Measurements from ENCODE around the gene ASIC1. TPM values are rescaled to one million over a fixed set of nuclear protein-coding genes. Genes with fewer than 3 reads are reported as not detected.
A peak's percentile ranks its signal among the peaks of the same experiment; 100 is the strongest.

Gene ASIC1
- polyA plus RNA-seq, 1 experiment: 7.0 TPM

DNA sequence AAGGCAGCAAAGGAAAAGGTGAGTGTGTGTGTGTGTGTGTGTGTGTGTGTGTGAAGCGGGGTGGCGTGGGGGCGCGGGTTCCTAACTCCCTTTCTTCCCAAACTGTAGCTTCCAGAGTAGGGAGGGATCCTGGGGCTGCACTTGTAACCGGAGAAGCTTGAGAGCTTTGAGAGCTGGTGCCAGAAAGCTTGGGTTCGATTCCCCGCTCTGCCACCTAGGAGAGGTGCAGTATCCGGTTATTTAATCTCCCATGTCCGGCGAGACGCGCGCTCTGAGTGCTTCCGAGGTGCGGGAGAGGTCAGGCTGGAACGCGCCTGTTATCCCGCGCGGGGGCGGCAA lies 24.9 kb upstream of the ASIC1 start:
- CTCF ChIA-PET: interaction anchor here (1.0 to 2.3 kb wide), 6 partner anchors 24 to 66 kb away, joined by 3 to 9 read pairs (median 4); no protein-coding TSS in a partner anchor

DNA sequence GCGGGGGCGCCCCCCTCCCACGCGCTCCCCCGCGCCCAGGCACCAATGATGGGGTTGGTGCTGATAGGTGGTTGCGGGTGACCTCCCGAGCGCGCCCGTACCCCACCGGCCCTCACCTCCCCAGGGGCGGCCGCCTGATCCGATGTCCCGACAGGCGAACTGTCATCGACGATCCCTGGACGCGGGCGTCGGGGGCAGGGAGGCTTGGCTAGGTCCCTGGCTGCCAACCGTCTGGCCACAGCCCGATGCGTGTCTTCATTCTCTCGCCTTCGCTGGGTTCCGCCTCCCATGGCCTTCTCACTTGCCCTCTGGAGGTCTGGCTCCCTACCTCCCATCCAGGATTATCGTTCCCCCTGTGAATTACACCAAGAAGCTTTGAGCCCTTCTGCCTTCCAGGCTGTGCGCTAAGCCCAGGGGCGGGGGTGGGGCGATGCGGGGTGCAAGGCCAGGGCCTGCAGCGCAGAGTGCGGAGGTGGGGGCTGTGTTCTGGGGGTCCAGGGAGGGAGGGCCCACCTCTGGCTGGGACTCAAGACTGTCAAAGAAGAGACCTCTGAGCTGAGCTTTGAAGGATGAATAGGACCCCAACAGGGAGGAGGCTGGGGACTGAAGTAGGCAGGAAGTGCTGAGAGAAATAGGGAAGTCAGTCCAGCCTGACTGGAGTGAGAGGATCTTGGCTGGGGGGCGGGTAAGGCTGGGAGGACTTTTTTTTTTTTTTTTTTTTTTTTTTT lies 24.4 kb upstream of the ASIC1 start:
- POLR2A ChIA-PET: no interaction called here
- no peak for DNase-seq (ENCODE audit: low read depth)
- no peaks in the 10 kb centered on the region for H3K27me3 ChIP-seq (ENCODE audit: control insufficient read depth, insufficient read depth, low read length)
- TF ChIP-seq, protein P1, sequence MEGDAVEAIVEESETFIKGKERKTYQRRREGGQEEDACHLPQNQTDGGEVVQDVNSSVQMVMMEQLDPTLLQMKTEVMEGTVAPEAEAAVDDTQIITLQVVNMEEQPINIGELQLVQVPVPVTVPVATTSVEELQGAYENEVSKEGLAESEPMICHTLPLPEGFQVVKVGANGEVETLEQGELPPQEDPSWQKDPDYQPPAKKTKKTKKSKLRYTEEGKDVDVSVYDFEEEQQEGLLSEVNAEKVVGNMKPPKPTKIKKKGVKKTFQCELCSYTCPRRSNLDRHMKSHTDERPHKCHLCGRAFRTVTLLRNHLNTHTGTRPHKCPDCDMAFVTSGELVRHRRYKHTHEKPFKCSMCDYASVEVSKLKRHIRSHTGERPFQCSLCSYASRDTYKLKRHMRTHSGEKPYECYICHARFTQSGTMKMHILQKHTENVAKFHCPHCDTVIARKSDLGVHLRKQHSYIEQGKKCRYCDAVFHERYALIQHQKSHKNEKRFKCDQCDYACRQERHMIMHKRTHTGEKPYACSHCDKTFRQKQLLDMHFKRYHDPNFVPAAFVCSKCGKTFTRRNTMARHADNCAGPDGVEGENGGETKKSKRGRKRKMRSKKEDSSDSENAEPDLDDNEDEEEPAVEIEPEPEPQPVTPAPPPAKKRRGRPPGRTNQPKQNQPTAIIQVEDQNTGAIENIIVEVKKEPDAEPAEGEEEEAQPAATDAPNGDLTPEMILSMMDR (IDR thresholded peaks at IDR 0.05; ENCODE audit: insufficient read depth, low read depth, low read length): no peak
- no peaks in the 10 kb centered on the region for H3K36me3 ChIP-seq (ENCODE audit: control insufficient read depth, insufficient read depth, low read length)
- CTCF ChIA-PET: interaction anchor here (1.0 to 2.3 kb wide), 6 partner anchors 23 to 66 kb away, joined by 3 to 9 read pairs (median 4); no protein-coding TSS in a partner anchor
- H3K4me3 ChIP-seq (ENCODE audit: low read depth, low read length): no peak overlapping the region

More for the DNA sequence above, 24.9 kb upstream of the ASIC1 start:
- no peaks in the 10 kb centered on the region for H3K27me3 ChIP-seq (ENCODE audit: control insufficient read depth, insufficient read depth, low read length)
- no peak for DNase-seq (ENCODE audit: low read depth)
- H3K36me3 ChIP-seq (ENCODE audit: control insufficient read depth, insufficient read depth, low read length): no peaks in the 10 kb centered on the region
- no peak overlapping the region for H3K4me3 ChIP-seq (ENCODE audit: low read depth, low read length)
- POLR2A ChIA-PET: no interaction called here
- TF ChIP-seq, protein P1 (IDR thresholded peaks at IDR 0.05; ENCODE audit: insufficient read depth, low read depth, low read length): no peak

DNA sequence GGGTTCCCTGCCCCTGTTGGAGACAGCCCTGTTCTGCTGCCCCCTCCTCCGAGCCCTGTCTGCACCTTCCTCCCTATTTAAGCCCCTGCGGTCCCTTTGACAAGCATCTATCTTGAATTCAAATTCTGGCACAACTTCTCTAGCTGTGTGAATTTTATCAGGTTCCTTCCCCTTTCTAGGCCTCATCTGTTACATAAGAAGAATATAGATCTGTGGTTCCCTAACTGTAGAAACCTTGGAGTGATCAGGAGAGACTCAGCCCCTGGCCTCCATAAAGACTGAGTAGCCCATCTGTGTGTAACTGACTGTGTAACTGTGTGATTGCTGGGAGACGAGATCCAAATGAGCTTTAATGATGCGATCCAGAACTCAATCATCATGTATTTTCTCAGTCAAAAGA lies 19.1 kb upstream of the ASIC1 start:
- Histone ChIP-seq H3K4me3 (ENCODE audit: low read depth, low read length) (no peak overlapping the region), H3K27me3 (ENCODE audit: control insufficient read depth, insufficient read depth, low read length) (no peaks in the 10 kb centered on the region; the same call in 1 of the 2 replicates), H3K36me3 (ENCODE audit: control insufficient read depth, insufficient read depth, low read length) (no peaks in the 10 kb centered on the region)
- TF ChIP-seq, protein P1 (IDR thresholded peaks at IDR 0.05; ENCODE audit: insufficient read depth, low read depth, low read length): no peak
- DNase-seq (ENCODE audit: low read depth): no peak
- CTCF ChIA-PET: interaction anchor here (0.9 to 8.0 kb wide), 21 partner anchors 9 to 261 kb away, joined by 3 to 102 read pairs (median 11); partner anchors contain the start of genes AQP6 and RACGAP1
- POLR2A ChIA-PET: no interaction called here

DNA sequence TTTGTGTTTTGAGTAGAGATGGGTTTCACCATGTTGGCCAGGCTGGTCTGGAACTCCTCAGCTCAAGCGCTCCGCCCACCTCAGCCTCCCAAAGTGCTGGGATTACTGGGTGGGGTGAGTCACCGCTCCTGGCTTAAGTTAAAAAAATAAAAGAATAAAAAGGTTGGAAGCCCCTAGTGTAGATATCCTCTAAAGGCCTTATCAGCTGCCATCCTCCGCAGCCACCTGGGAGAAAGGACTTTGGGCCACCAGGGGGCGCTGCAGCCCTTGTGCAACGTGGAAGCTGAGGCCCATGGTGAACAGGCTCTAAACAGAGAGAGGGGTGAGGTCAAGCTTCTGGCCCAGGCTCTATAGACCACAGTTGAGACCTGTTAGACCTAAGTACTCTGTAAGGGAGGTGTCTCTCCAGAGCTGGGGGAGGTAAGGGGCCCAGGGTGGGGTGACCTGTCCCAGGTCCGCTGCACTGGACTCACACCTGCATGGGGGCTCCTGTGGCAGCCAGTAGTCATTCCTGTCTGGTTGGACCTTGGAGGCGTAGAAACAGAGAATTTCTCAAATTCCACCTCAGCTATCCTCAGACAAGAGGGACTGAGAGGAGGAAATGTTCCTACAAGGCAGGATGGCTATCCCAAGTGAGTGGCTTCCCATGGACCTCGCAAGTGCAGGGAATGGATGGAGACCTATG lies 18.1 kb upstream of the ASIC1 start:
- no peak for DNase-seq (ENCODE audit: low read depth)
- ChIA-PET CTCF (interaction anchor here (0.7 to 8.0 kb wide), 29 partner anchors 9 to 238 kb away, joined by 3 to 102 read pairs (median 8); partner anchors contain the start of genes AQP6 and RACGAP1), POLR2A (interaction anchor here (0.6 kb wide), 1 partner anchor 25 kb away, joined by 3 read pairs; no protein-coding TSS in a partner anchor)
- TF ChIP-seq, protein P1 (IDR thresholded peaks at IDR 0.05; ENCODE audit: insufficient read depth, low read depth, low read length): peak; percentile 90
- no peak overlapping the region for H3K4me3 ChIP-seq (ENCODE audit: low read depth, low read length)
- no peaks in the 10 kb centered on the region for H3K36me3 ChIP-seq (ENCODE audit: control insufficient read depth, insufficient read depth, low read length)
- no peaks in the 10 kb centered on the region; the same call in 1 of the 2 replicates for H3K27me3 ChIP-seq (ENCODE audit: control insufficient read depth, insufficient read depth, low read length)

DNA sequence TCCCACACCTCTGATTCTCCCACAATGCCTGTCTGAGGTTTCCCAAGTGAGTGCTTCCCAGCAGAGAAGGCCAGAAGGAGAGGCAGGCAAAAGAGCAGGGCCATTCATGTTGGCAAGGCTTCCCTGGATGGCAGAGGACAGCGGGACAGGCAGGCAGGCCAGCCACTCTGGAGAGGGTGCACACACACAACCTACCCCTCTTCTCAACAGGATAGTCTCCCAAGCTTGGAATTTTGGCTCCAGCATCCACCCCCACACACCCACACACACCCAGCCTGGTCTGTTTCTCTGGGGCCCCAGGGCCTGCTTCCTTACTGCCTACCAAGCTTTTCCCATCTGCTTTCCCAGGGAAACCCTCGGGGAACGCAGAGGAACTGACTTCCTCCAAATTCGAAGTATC lies 16.7 kb upstream of the ASIC1 start:
- ChIA-PET POLR2A (no interaction called here), CTCF (interaction anchor here (2.2 to 8.0 kb wide), 10 partner anchors 11 to 74 kb away, joined by 8 to 102 read pairs (median 35); partner anchors contain the start of gene AQP6)
- H3K36me3 ChIP-seq (ENCODE audit: control insufficient read depth, insufficient read depth, low read length): no peaks in the 10 kb centered on the region
- no peak overlapping the region for H3K4me3 ChIP-seq (ENCODE audit: low read depth, low read length)
- DNase-seq (ENCODE audit: low read depth): no peak
- H3K27me3 ChIP-seq (ENCODE audit: control insufficient read depth, insufficient read depth, low read length): no peaks in the 10 kb centered on the region; the same call in 1 of the 2 replicates
- TF ChIP-seq, protein P1 (IDR thresholded peaks at IDR 0.05; ENCODE audit: insufficient read depth, low read depth, low read length): no peak
